HG03558 (cell line): ENCODE results near the gene POP7.
"Not testable (repeated sequence)": the region's sequence is repeated elsewhere in the genome, so short reads cannot be mapped to it uniquely, and the experiment has no call there.

Experiments used
- ATAC-seq: cut with Tn5 transposase; IDR thresholded peaks from one replicate; pipeline ENCODE4 v1.9.1; 2021; ENCODE audit warnings: moderate number of reproducible peaks; ENCODE audit not compliant: unreplicated experiment; ENCODE audit errors: extremely low read depth

The POP7 gene

GRCh38 chr7:100705753-100706671 lies at the start of gene POP7:
Gene POP7, plus strand, starts transcription at chr7:100706121. Its CDS starts 710 bp downstream, at chr7:100706831.
- ATAC-seq: peak; percentile 72

- not testable (repeated sequence) for ATAC-seq
Observed at GRCh38 chr7:100662194-100662776, 43.6 kb upstream of the POP7 start.

GRCh38 chr7:100665168-100665726 lies 40.7 kb upstream of the POP7 start:
- ATAC-seq: no peak

GRCh38 chr7:100667331-100668068 lies 38.4 kb upstream of the POP7 start:
- no peak for ATAC-seq

GRCh38 chr7:100668069-100668449 lies 37.9 kb upstream of the POP7 start:
- no peak for ATAC-seq

GRCh38 chr7:100669106-100669505 lies 36.8 kb upstream of the POP7 start:
- ATAC-seq: not testable (repeated sequence)

GRCh38 chr7:100670074-100670473 lies 35.8 kb upstream of the POP7 start:
- no peak for ATAC-seq

GRCh38 chr7:100671353-100672327 lies 34.3 kb upstream of the POP7 start:
- no peak for ATAC-seq

- ATAC-seq: peak; percentile 30
Observed at GRCh38 chr7:100673302-100673941, 32.5 kb upstream of the POP7 start, which contains the start of gene GNB2. Gene GNB2, plus strand, starts transcription at chr7:100673740. Its CDS starts 2,526 bp downstream, at chr7:100676266.

- no peak for ATAC-seq
Observed at GRCh38 chr7:100673942-100674410, 31.9 kb upstream of the POP7 start.

GRCh38 chr7:100674411-100675104 lies 31.4 kb upstream of the POP7 start:
- ATAC-seq: no peak

GRCh38 chr7:100675105-100675451 lies 30.8 kb upstream of the POP7 start:
- ATAC-seq: no peak

GRCh38 chr7:100675581-100676350 lies 30.2 kb upstream of the POP7 start:
- no peak for ATAC-seq

GRCh38 chr7:100676501-100677306 lies 29.2 kb upstream of the POP7 start:
- no peak for ATAC-seq

GRCh38 chr7:100677308-100678267 lies 28.3 kb upstream of the POP7 start:
- ATAC-seq: no peak
